CD14-positive monocyte (primary cell): Measurements from ENCODE around the gene QRICH2. TPM values are rescaled to one million over a fixed set of nuclear protein-coding genes. Genes with fewer than 3 reads are reported as not detected.
A peak's percentile ranks its signal among the peaks of the same experiment; 100 is the strongest.
"Not testable (repeated sequence)": the region's sequence is repeated elsewhere in the genome, so short reads cannot be mapped to it uniquely, and the experiment has no call there.

Experiments
- DNase-seq, 3 donors: peaks; one replicate each; pipeline ENCODE4 v3.0.0-alpha.2; 2011 to 2022
- H2AFZ ChIP-seq: 2 replicates; pipeline ENCODE4 v1.6.0; 2012; ENCODE audit warnings: mild to moderate bottlenecking, low read depth, low read length, inconsistent platforms; ENCODE audit not compliant: insufficient read depth, poor library complexity, severe bottlenecking
- H3K27ac ChIP-seq, 2 donors: 1 replicate in 1 of 2; 2 replicates in 1 of 2; pipeline ENCODE4 v1.5.1; 2012 to 2013; ENCODE audit warnings: low read length in 2 of 2, control low read depth in 1 of 2, inconsistent platforms in 1 of 2, low read depth in 1 of 2, mild to moderate bottlenecking in 1 of 2
- H3K27me3 ChIP-seq, 2 donors: one replicate each; pipeline versions ENCODE4 v1.6.0 to v1.6.1; 2011 to 2013; ENCODE audit warnings: low read length in 2 of 2; ENCODE audit not compliant: control insufficient read depth in 2 of 2, insufficient read depth in 2 of 2
- H3K36me3 ChIP-seq, 2 donors: replicated peaks in 1 of 2; 1 replicate in 1 of 2; 2 replicates in 1 of 2; pipeline versions ENCODE4 v1.5.1 to v1.6.1; 2012 to 2013; ENCODE audit warnings: low read length in 2 of 2, control low read depth in 1 of 2, inconsistent platforms in 1 of 2, mild to moderate bottlenecking in 1 of 2; ENCODE audit not compliant: insufficient read depth in 2 of 2, control insufficient read depth in 1 of 2
- H3K4me1 ChIP-seq, 2 donors: 1 replicate in 1 of 2; 2 replicates in 1 of 2; pipeline versions ENCODE4 v1.5.1 to v1.6.1; 2012 to 2013; ENCODE audit warnings: low read length in 2 of 2, control low read depth in 1 of 2, inconsistent platforms in 1 of 2, mild to moderate bottlenecking in 1 of 2, moderate library complexity in 1 of 2; ENCODE audit not compliant: insufficient read depth in 2 of 2, control insufficient read depth in 1 of 2
- H3K4me2 ChIP-seq: replicated peaks from 2 replicates; pipeline ENCODE3; 2012; ENCODE audit warnings: low read length, moderate library complexity, mild to moderate bottlenecking; ENCODE audit not compliant: poor library complexity, severe bottlenecking; ENCODE audit errors: extremely low read depth
- H3K4me3 ChIP-seq, 3 experiments: fragments of 200-600 bp in 1 of 3; sonication (generic) in 1 of 3; replicated peaks in 1 of 3; 1 replicate in 2 of 3; 2 replicates in 1 of 3; pipeline ENCODE4 v1.5.1; 2011 to 2013; ENCODE audit warnings: low read length in 3 of 3, mild to moderate bottlenecking in 3 of 3, control low read depth in 2 of 3, low read depth in 2 of 3, inconsistent platforms in 1 of 3, moderate library complexity in 1 of 3
- H3K79me2 ChIP-seq: 2 replicates; pipeline ENCODE4 v1.6.0; 2012; ENCODE audit warnings: mild to moderate bottlenecking, control low read depth, inconsistent platforms, low read length, moderate library complexity; ENCODE audit not compliant: insufficient read depth
- H3K9ac ChIP-seq: 2 replicates; pipeline ENCODE4 v1.6.0; 2017; ENCODE audit warnings: low read length, mild to moderate bottlenecking; ENCODE audit not compliant: insufficient read depth, poor library complexity, severe bottlenecking
- H3K9me3 ChIP-seq, 2 donors: replicated peaks in 1 of 2; 1 replicate in 1 of 2; 2 replicates in 1 of 2; pipeline versions ENCODE4 v1.5.1 to v1.6.1; 2012 to 2013; ENCODE audit warnings: low read length in 2 of 2, control low read depth in 1 of 2; ENCODE audit not compliant: control insufficient read depth in 1 of 2, insufficient read depth in 1 of 2
- H4K20me1 ChIP-seq: 2 replicates; pipeline ENCODE4 v1.6.0; 2012; ENCODE audit warnings: mild to moderate bottlenecking, low read length, control low read depth, moderate library complexity; ENCODE audit not compliant: insufficient read depth
- H3K27ac Mint-ChIP-seq, 7 donors: one replicate each; pipeline ENCODE4 v1.8.0; 2020; ENCODE audit warnings: mild to moderate bottlenecking in 7 of 7, mixed read lengths in 7 of 7, moderate library complexity in 6 of 7, inconsistent platforms in 2 of 7
- H3K27me3 Mint-ChIP-seq, 3 donors: one replicate each; pipeline ENCODE4 v1.8.0; 2021 to 2022; ENCODE audit warnings: low read depth in 3 of 3, mild to moderate bottlenecking in 3 of 3, mixed read lengths in 3 of 3, moderate library complexity in 3 of 3, inconsistent platforms in 1 of 3
- H3K36me3 Mint-ChIP-seq, 2 donors: one replicate each; pipeline ENCODE4 v1.8.0; 2020; ENCODE audit warnings: mixed read lengths in 2 of 2, inconsistent platforms in 1 of 2, mild to moderate bottlenecking in 1 of 2
- H3K4me1 Mint-ChIP-seq: one replicate; pipeline ENCODE4 v1.8.0; 2020; ENCODE audit warnings: mild to moderate bottlenecking, mixed read lengths
- H3K4me3 Mint-ChIP-seq, 2 donors: one replicate each; pipeline ENCODE4 v1.8.0; 2020; ENCODE audit warnings: mild to moderate bottlenecking in 2 of 2, mixed read lengths in 2 of 2, moderate library complexity in 1 of 2
- H3K9me3 Mint-ChIP-seq, 7 donors: one replicate each; pipeline ENCODE4 v1.8.0; 2020 to 2022; ENCODE audit warnings: mixed read lengths in 7 of 7, mild to moderate bottlenecking in 6 of 7, moderate library complexity in 6 of 7, inconsistent platforms in 2 of 7
- CTCF ChIP-seq: fragments of 200-600 bp; IDR thresholded peaks from one replicate; pipeline ENCODE4 v1.8.0; 2022; ENCODE audit warnings: antibody characterized with exemption, mild to moderate bottlenecking
- WGBS: methylation state at CpG from one replicate; pipeline ENCODE4 v1.1.5; 2013; ENCODE audit warnings: missing lambda C conversion rate; ENCODE audit not compliant: insufficient coverage; 5-methylcytosine and 5-hydroxymethylcytosine counted together
- intact Hi-C, 2 donors: fragments of 100-400 bp; cut with micrococcal nuclease; formaldehyde crosslinking; loops; one replicate each; pipeline versions ENCODE4 v1.15.0 to v1.15.1; 2023
- polyA plus RNA-seq, 3 donors: library from polyadenylated mRNA; depleted of rRNA in 1 of 3; unstranded in 2 of 3; stranded (reverse) in 1 of 3; fragments of 300-500 nt in 2 of 3; fragments of >200 nt in 1 of 3; fragmentation: Illumina TruSeq in 2 of 3; gene quantifications; 1 replicate in 2 of 3; 2 replicates in 1 of 3; pipeline ENCODE4 v1.2.3, GENCODE V29; 2012 to 2021

The QRICH2 gene
- polyA plus RNA-seq, 3 donors: 0.04 to 1.9 TPM; not detected in 1

GRCh38 chr17:76260220-76260619 lies 47.9 kb downstream of the QRICH2 start:
- Histone ChIP-seq H3K27me3 (no peaks in the 10 kb centered on the region), H3K4me1 (peaks cover 45 to 53% of the 10 kb centered on the region in 2 donors), H3K4me3 (no peak overlapping the region), H3K27ac (no peak overlapping the region), H3K9ac (no peak overlapping the region), H3K4me2 (no peak overlapping the region), H2AFZ (no peak overlapping the region), H3K36me3 (no peaks in the 10 kb centered on the region), H3K79me2 (no peaks in the 10 kb centered on the region), H4K20me1 (no peaks in the 10 kb centered on the region), H3K9me3 (no peaks in the 10 kb centered on the region)
- no peak for DNase-seq
- no peak for TF ChIP-seq CTCF
- Mint-ChIP-seq H3K4me1 (peaks cover 55% of the 10 kb centered on the region), H3K27me3 (peaks cover 1 to 10% (median 2%) of the 10 kb centered on the region in 3 donors), H3K36me3 (peaks cover 0 to 1% of the 10 kb centered on the region in 2 donors), H3K9me3 (peaks cover 0 to 3% (median 0%) of the 10 kb centered on the region in 7 donors), H3K4me3 (no peak overlapping the region), H3K27ac (peak overlapping the region in 1 of 7 donors; percentile 54)
- WGBS: 100% methylated on average over 7 of the region's 7 CpGs
- intact Hi-C loops: loop anchor here in 1 of 2 donors (10.0 kb wide), 2 partner anchors 475 to 485 kb away; partner anchors contain the start of genes MFSD11 and SRSF2

- 67% methylated on average over 15 of the region's 19 CpGs for WGBS
- intact Hi-C loops, H3K9me3 ChIP-seq, H2AFZ ChIP-seq, H3K4me3 ChIP-seq, H3K9ac ChIP-seq, H3K4me2 ChIP-seq, H3K27ac Mint-ChIP-seq, H3K27me3 Mint-ChIP-seq, H4K20me1 ChIP-seq, DNase-seq, H3K36me3 Mint-ChIP-seq, H3K27me3 ChIP-seq, H3K36me3 ChIP-seq, H3K27ac ChIP-seq, H3K9me3 Mint-ChIP-seq, H3K79me2 ChIP-seq: not testable (repeated sequence)
- Mint-ChIP-seq H3K4me3 (peak overlapping the region in 1 of 2 donors; percentile 26), H3K4me1 (peaks cover 46% of the 10 kb centered on the region)
- H3K4me1 ChIP-seq: peaks cover 38 to 47% of the 10 kb centered on the region in 2 donors
Measured at GRCh38 chr17:76256430-76257050, 51.5 kb downstream of the QRICH2 start.
